Kasumi-1 (cell line): ENCODE results near the gene LRIT2.

ENCODE experiments used
- DNase-seq, 2 experiments: peaks; one replicate each; lab custom pipeline; 2025; lab: John Stamatoyannopoulos, UW

The LRIT2 gene

DNA sequence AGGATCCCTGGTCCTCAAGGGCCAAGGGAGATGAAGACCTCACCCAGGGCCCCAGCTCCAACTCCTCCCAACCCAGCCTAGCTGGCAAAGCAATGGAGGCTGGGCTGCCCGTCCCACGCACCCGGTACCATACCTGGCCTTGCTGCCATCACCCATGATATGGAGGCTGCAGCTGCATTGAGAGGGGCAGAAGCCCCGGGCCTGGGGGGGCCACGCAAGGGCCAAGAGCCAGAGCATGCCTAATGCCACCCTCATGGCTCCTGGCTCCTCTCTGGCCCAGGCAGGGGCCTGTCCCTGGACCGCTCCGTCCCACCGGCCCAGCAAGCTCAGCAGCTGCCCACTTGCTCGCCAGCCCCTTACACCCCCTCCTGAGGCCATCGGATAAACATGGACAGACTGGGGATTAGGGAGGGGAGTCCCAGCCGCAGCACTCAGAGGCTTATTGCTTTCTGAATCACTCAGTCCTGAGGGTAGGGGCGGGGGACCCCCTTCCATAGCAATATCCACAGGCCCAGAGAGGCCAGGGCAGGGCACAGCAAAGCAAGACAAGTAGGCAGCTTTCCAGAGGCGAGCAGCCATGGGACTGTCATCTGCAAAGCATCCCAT is 15.9 kb upstream of the LRIT2 start, which contains the start of gene LRIT1:
LRIT1 (minus strand) TSS at position 362 of the 606 bp plus-strand sequence; CDS start at position 255, 107 bp downstream.
- no peak for DNase-seq

DNA sequence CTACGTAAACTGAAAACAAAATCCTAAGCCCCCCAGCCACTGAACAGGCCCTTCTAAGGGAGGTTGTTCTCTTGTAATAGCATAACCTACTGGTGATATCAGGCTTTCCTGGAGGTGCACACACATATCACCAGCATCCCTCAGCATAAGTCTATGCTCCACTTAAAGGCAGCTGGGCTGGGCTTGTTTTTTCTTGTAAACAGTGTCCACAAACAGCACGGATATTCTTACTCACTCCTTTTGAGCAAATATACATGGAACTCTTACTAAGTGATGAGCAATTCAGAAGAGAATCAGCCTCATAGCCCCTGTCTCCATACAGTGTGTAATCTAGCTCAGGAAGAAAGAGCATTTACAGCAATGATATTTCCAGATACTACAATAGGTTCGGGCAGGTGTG is 13.6 kb upstream of the LRIT2 start:
- no peak for DNase-seq

GRCh38 chr10:84237199-84238051 is 12.1 kb upstream of the LRIT2 start:
- no peak for DNase-seq

DNA sequence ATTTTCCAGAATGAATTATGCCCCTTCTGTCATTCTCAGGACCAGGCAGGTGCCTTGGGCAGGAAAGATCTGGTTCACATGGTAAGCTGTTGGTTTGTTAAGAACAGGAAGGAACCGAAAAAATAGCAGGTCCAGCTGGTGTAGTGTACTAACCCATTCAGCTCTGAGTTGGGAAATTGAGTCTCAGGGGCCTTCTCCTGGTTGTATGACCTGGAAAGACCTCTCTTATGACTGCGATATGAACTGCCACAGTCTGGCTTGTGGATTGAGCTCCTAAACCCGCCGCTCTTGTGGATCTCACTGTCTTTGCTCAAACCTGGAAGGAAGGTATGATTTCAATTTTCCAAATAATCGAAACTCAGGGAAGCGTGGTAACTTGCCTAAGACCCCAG is 11.5 kb upstream of the LRIT2 start:
- DNase-seq: no peak

DNA sequence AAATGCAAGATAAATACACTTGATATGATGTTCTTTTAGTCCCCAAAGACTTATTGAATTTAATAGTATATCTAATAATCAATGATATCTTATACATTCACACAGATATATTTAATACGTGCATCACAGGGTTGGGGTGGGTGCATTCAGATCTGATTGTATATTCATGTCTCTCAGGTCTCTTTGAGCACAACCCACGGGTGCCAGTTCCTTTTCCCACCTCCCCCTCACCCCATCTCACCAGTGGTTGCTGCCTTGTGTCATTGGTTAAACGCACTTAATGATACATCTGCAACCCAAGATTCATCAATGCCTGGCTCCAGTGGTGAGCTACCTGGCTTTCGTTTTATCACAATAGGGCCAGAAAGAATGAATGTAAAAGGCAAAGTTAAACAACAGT is 9.8 kb upstream of the LRIT2 start:
- DNase-seq: no peak

GRCh38 chr10:84234479-84234878 is 9.1 kb upstream of the LRIT2 start:
- no peak for DNase-seq

DNA sequence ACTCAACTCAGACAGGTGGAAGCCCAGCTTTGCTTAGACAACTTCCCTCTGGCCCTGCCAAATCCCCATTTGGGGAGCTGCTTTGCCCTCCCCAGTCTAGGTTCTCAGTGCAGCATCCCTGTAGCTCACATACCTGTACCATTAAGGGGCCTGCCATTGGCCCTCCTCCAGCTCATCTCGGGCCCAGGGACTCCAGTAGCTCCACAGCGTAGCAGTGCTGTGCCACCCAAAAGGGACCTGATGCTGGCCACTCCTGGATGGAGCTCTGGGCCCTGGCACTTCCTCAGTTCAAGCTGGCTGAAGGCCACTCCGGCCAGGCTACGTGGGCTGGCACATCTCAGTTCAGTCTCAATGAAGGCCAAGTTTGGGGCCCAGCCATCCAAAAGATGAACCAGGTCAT is 8.6 kb upstream of the LRIT2 start:
- no peak for DNase-seq

DNA sequence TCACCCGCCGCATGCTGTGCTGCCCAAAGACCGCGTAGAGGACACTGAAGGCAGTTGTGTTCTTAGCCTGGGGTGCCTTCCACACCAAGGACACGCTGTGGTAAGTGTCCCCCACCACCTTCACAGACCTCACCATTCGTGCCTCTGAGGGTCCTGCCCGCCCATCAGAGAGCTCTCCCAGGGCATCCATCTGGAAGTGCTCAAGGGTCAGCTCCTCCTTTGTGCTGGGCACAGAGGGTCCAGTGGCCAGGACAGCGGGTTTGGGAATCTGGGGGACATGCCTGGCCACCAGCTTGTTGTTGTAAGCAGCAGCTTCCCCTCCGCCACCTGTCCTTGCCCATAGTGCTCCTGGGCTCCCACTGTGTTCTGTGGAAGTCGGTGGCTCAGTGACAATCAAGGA is 7.0 kb upstream of the LRIT2 start:
- DNase-seq: no peak

GRCh38 chr10:84230359-84230758 is 5.0 kb upstream of the LRIT2 start:
- no peak for DNase-seq

GRCh38 chr10:84227810-84228209 is 2.5 kb upstream of the LRIT2 start:
- DNase-seq: no peak

DNA sequence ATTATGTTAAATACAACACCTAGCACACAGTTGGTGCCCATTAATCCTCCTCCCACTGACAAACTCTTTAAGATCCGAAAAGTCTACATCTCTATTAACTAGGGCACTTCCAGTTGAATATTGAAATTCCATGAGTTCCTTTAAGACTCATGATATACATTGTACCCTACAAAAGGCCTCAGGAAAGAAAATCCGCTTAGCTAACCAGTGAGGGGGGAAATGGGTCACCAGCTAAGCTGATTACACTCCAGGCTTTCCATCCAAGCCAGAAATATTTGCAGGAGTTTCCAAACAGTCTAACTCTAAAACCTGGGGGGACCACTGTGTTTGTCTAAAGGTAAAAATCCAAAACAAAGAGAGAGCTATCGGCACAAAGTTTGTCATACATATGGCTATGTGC is 1.3 kb upstream of the LRIT2 start:
- DNase-seq: no peak

DNA sequence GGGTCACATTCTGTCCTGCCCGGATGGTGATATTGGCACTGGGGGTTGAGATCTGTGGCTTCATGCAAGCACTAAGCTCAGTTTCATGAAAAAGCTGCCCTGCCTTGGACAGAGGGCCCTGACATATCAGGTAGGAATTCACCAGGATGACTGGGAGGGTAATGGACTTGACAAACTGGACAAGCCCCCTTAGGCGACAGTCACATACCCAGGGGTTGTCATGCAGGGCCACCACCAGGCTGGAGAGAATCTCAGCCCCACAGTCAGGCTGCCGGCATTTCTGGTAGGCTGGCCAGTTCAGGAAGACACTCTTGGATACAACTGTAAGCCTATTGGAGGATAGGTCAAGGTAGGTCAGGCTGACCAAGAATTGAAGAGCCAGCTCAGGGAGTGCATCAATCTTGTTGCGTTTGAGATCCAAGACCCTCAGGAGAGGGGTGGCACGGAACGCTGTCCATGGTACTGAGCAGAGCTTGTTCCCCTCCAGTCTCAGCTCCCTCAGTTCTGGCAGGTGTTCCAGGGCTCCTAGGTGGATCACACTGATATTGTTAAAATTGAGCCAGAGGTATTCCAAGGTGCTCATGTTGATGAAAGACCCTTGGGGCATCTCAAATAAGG is 824 bp downstream of the LRIT2 start:
- DNase-seq: no peak

- DNase-seq: no peak
Observed at GRCh38 chr10:84221916-84222315, 3.4 kb downstream of the LRIT2 start.

- DNase-seq: no peak
Observed at GRCh38 chr10:84217746-84218145, 7.6 kb downstream of the LRIT2 start.

DNA sequence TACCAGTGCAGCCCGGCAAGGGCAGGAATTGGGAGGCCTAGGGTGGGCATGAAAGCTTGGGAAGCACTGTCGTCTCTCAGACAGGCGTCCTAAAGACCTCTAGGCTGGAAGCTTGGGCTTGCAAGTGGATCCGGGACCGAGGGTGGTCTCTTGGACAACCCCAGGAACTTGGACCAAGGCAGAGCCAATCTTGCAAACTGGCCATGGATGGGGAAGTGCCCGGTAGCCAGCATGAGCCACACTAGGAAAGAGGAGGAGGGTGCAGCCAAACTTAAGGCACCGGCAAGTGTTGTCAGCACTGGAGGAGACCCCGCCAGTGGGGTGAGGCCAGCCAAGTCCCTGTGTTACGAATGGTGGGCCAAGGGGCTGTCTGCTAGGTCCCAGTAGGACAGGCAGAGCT is 8.5 kb downstream of the LRIT2 start:
- DNase-seq: no peak

GRCh38 chr10:84214612-84215235 is 10.6 kb downstream of the LRIT2 start:
- peak; percentile 51 to 61 for DNase-seq

- DNase-seq: no peak
Observed at GRCh38 chr10:84214046-84214572, 11.2 kb downstream of the LRIT2 start.

DNA sequence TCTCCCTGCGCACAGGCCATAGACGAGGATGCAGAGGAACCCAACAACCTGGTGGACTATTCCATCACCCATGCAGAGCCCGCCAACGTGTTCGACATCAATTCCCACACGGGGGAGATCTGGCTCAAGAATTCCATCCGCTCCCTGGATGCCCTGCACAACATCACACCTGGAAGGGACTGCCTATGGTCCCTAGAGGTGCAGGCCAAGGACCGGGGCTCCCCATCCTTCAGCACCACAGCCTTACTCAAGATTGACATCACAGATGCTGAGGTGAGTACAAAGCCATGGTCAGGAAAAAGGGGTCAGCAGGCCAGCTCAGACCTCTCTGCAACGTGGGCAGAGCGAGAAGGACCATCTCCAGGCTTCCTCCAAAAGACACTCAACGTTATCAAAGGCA is 12.3 kb downstream of the LRIT2 start:
- DNase-seq: no peak

- DNase-seq: no peak
Observed at GRCh38 chr10:84212014-84212413, 13.3 kb downstream of the LRIT2 start.

DNA sequence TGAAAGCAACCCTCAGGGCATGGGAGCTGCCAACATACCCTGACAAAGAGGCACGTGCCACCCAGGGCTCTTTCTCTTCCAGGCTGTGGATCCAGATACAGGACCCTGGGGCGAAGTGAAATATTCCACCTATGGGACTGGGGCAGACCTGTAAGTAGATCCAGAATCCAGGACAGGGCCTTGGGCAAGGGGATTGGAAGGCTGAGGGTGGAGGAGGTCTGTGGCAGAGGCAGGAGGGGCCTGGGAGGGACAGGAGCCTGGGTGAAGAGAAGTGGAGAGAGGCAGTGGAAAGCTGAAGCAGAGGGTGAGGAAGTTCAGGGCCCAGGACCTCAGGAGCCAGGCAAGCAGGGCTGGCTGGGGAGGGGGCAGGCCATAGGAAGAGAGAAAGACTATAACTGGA is 13.8 kb downstream of the LRIT2 start:
- no peak for DNase-seq

DNA sequence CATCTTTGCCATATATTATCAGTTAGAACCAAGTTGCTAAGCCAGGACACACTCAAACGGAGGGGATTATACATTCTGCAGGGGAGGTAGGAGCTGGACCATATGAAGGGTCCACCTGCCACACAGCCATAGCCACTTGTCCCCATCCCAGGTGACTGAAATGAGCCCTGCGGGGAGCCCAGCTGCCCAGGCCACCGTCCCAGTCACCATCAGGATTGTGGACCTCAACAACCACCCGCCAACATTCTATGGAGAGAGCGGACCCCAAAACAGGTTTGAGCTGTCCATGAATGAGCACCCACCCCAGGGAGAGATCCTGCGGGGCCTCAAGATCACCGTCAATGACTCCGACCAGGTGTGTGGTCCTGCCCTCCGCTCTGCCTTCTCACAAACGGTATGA is 17.3 kb downstream of the LRIT2 start:
- no peak for DNase-seq

DNA sequence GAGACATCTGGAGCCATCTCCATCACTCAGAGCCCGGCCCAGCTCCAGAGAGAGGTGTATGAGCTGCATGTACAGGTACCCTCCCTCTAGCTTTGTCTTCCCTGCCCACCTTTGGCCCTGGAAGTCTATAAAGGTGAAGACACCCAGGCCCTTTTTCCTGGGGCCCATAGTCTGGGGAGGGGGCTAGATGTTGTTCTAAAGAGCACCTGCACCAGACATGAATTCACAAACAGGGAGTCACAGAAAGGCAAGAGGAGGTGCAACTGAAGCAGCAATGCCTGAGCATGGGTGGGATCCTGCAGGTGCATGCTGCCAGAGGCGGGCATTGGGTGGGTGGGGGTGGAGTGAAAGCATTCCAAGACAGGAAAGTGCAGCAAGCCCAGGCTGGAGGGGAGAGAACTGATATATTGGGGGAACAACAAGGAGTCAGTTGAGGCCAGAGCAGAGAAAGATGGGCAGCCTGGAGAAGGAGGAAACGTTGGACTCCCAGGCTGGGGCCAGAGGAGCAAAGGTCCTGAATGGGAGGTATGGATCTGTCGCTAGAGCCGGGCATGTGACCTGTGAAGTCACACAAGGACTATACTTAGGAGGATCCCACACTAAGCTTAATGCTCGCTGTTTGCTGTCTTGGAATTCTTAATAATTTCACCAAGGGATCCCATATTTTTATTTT is 19.4 kb downstream of the LRIT2 start:
- no peak for DNase-seq
